Measurements from ENCODE around the gene SHLD2. TPM values are rescaled to one million over a fixed set of nuclear protein-coding genes. Genes with fewer than 3 reads are reported as not detected.
A peak's percentile ranks its signal among the peaks of the same experiment; 100 is the strongest.

Gene SHLD2
- total RNA-seq, 1 donor from 2014 or later = 8.4 TPM

DNA sequence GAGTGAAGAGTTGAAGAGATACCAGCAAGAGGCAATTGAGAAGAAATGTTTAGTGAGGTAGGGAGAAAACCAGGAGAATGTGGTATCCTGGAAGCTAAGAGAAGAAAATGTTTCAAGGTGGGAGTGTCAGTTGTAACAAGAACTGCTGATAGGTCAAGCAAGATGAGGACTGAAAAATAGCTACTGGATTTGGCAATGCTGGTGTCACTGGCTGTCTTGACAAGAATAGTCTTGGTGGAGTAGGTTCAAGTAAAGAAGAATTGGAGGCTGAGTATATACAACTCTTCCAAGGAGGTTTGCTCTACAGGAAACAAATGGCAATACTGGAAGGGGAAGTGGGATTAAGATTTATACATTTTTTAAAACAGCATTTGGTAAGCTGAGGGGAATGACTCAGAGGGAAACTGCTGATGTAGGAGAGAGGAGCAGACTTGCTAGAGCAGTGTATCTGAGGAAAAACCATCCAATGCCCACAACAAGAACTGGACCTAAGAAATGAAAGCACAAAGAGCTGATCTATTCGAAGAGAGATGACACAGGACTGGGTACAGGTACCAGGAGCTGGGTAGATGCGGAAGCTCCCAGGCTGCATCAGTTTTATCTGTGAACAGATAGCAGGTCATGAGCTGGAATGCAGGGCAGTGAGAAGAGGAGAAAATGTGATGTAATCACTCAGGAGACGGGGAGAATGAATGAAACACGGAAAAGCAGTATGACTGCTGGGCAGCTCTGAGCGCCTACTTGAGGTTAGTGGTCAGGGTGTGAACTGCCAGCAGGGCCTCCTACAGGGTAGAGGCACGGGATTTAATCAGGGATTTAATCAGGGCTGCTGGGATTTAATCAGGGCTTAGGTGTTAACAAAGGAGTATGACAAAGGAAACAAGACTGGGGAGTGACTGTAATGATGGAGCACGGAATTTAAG is 40.4 kb upstream of the SHLD2 start:
- H3K9me3 ChIP-seq (replicated peaks) = no peaks in the 10 kb centered on the region
- intact Hi-C loops (cut with micrococcal nuclease) = no loop called here
- no peak for DNase-seq
- H3K27me3 ChIP-seq (ENCODE audit: low read depth) = no peaks in the 10 kb centered on the region
- H3K36me3 ChIP-seq = peaks cover 67% of the 10 kb centered on the region
- no peak overlapping the region for H3K4me3 ChIP-seq
- no peak for TF ChIP-seq CTCF (IDR thresholded peaks at IDR 0.05; ENCODE audit: borderline replicate concordance)
- peaks cover 32% of the 10 kb centered on the region for H3K4me1 ChIP-seq
- peak overlapping the region; percentile 63 for H3K27ac ChIP-seq (replicated peaks)

- intact Hi-C loops (cut with micrococcal nuclease) = no loop called here
- TF ChIP-seq CTCF (IDR thresholded peaks at IDR 0.05; ENCODE audit: borderline replicate concordance) = no peak
- H3K36me3 ChIP-seq = peaks cover 70% of the 10 kb centered on the region
Measured at GRCh38 chr10:87058171-87058570, 36.8 kb upstream of the SHLD2 start.

DNA sequence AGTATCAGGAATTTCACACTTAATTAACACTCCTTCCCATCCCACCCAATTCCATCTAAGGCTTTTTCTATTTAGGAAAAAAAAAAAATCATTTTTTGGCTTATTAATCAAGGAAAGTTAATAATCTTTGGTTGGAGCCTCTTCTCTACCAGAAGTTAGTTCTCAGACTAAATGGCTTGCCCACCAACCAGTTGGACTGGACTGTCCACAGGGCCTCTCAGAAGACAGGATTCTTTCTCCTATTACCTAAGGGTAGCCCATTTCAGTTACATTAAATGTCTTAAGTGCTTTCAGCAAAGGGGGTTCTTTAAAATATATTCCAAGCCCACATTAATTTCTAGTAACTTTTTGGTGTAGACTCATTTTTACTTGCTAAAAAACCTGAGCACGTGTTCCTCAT is 35.6 kb upstream of the SHLD2 start:
- no peak for DNase-seq
- no peak overlapping the region for H3K4me3 ChIP-seq
- H3K27ac ChIP-seq (replicated peaks) = no peak overlapping the region
- H3K27me3 ChIP-seq (ENCODE audit: low read depth) = no peaks in the 10 kb centered on the region
- peaks cover 9% of the 10 kb centered on the region for H3K4me1 ChIP-seq
- peaks cover 81% of the 10 kb centered on the region for H3K36me3 ChIP-seq
- intact Hi-C loops (cut with micrococcal nuclease) = no loop called here
- H3K9me3 ChIP-seq (replicated peaks) = no peaks in the 10 kb centered on the region
- no peak for TF ChIP-seq CTCF (IDR thresholded peaks at IDR 0.05; ENCODE audit: borderline replicate concordance)

More at GRCh38 chr10:87058171-87058570, 36.8 kb upstream of the SHLD2 start:
- Histone ChIP-seq H3K4me3 (no peak overlapping the region), H3K4me1 (peaks cover 21% of the 10 kb centered on the region), H3K27ac (replicated peaks) (no peak overlapping the region), H3K27me3 (ENCODE audit: low read depth) (no peaks in the 10 kb centered on the region), H3K9me3 (replicated peaks) (no peaks in the 10 kb centered on the region)
- DNase-seq = no peak

GRCh38 chr10:87060280-87060928 is 34.6 kb upstream of the SHLD2 start:
- no peak for TF ChIP-seq CTCF (IDR thresholded peaks at IDR 0.05; ENCODE audit: borderline replicate concordance)
- no peak for DNase-seq
- H3K27ac ChIP-seq (replicated peaks) = no peak overlapping the region
- H3K27me3 ChIP-seq (ENCODE audit: low read depth) = no peaks in the 10 kb centered on the region
- H3K4me3 ChIP-seq = no peak overlapping the region
- intact Hi-C loops (cut with micrococcal nuclease) = no loop called here
- H3K4me1 ChIP-seq = no peaks in the 10 kb centered on the region
- H3K36me3 ChIP-seq = peaks cover 89% of the 10 kb centered on the region
- H3K9me3 ChIP-seq (replicated peaks) = no peaks in the 10 kb centered on the region

- H3K27me3 ChIP-seq (ENCODE audit: low read depth) = no peaks in the 10 kb centered on the region
- H3K4me3 ChIP-seq = no peak overlapping the region
- no peak overlapping the region for H3K27ac ChIP-seq (replicated peaks)
- H3K36me3 ChIP-seq = peaks cover 90% of the 10 kb centered on the region
- no peak for DNase-seq
- no peak for TF ChIP-seq CTCF (IDR thresholded peaks at IDR 0.05; ENCODE audit: borderline replicate concordance)
- no peaks in the 10 kb centered on the region for H3K9me3 ChIP-seq (replicated peaks)
- no peaks in the 10 kb centered on the region for H3K4me1 ChIP-seq
- intact Hi-C loops (cut with micrococcal nuclease) = no loop called here
Measured at GRCh38 chr10:87064651-87065050, 30.4 kb upstream of the SHLD2 start.
